HCT116 (cell line): ENCODE measurements around the gene TMEM217.

Experiments used
- ELF1 ChIP-seq: IDR thresholded peaks from 2 replicates; pipeline ENCODE4 v1.6.1; 2012; ENCODE audit warnings: low read depth, borderline replicate concordance
- POLR2A ChIP-seq: IDR thresholded peaks from 2 replicates; pipeline ENCODE4 v1.7.0; 2011; ENCODE audit warnings: borderline replicate concordance; ENCODE audit not compliant: insufficient read depth, insufficient read length; ENCODE audit errors: extremely low read depth
- POLR2AphosphoS5 ChIP-seq: IDR thresholded peaks from 2 replicates; pipeline ENCODE4 v1.6.1; 2011; ENCODE audit warnings: mild to moderate bottlenecking, low read depth, low read length, moderate library complexity
- ZFX ChIP-seq: fragments of 450-650 bp; IDR thresholded peaks from 2 replicates; pipeline ENCODE4 v1.6.1; 2017
- TF ChIP-seq, protein P1 (sequence below), 3 experiments: fragments of 200-600 bp in 1 of 3; sonication (generic) in 1 of 3; IDR thresholded peaks in 2 of 3; conservative IDR thresholded peaks in 1 of 3; 2 replicates each; pipeline ENCODE4 v1.5.1; 2012 to 2017; ENCODE audit warnings: low read depth in 2 of 3, low read length in 2 of 3, antibody characterized with exemption in 1 of 3, borderline replicate concordance in 1 of 3, control low read depth in 1 of 3, mild to moderate bottlenecking in 1 of 3, mixed read lengths in 1 of 3, mixed run types in 1 of 3, moderate library complexity in 1 of 3; ENCODE audit not compliant: insufficient read depth in 1 of 3
- TF ChIP-seq, protein P2 (sequence below): IDR thresholded peaks from 2 replicates; pipeline ENCODE4 v1.6.1; 2012; ENCODE audit warnings: low read depth

DNA sequence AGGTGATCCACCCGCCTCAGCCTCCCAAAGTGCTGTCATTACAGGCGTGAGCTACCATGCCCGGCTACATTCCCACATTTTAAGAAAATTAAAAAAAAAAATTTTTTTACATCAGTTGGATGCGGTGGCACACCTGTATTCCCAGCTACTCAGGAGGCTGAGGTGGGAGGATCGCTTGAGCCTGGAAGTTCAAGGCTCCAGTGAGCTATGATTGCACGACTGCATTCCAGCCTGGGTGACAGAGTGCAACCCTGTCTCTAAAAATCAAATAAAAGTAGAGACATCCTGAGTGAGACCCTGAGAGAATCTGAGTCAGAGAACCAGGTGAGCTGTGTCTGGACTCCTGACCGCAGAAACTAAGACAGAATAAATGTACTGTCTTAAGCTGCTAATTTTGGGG is 49.2 kb downstream of the TMEM217 start:
- TF ChIP-seq, protein P1, sequence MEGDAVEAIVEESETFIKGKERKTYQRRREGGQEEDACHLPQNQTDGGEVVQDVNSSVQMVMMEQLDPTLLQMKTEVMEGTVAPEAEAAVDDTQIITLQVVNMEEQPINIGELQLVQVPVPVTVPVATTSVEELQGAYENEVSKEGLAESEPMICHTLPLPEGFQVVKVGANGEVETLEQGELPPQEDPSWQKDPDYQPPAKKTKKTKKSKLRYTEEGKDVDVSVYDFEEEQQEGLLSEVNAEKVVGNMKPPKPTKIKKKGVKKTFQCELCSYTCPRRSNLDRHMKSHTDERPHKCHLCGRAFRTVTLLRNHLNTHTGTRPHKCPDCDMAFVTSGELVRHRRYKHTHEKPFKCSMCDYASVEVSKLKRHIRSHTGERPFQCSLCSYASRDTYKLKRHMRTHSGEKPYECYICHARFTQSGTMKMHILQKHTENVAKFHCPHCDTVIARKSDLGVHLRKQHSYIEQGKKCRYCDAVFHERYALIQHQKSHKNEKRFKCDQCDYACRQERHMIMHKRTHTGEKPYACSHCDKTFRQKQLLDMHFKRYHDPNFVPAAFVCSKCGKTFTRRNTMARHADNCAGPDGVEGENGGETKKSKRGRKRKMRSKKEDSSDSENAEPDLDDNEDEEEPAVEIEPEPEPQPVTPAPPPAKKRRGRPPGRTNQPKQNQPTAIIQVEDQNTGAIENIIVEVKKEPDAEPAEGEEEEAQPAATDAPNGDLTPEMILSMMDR (IDR thresholded peaks at IDR 0.05 in 2 of 3, conservative IDR thresholded peaks at IDR 0.05 in 1 of 3; ENCODE audit: borderline replicate concordance in 1 of 3, insufficient read depth in 1 of 3, low read depth in 2 of 3, low read length in 2 of 3): no peak
- TF ChIP-seq POLR2A (no peak), ZFX (no peak), POLR2AphosphoS5 (no peak), ELF1 (no peak)
- TF ChIP-seq, protein P2, sequence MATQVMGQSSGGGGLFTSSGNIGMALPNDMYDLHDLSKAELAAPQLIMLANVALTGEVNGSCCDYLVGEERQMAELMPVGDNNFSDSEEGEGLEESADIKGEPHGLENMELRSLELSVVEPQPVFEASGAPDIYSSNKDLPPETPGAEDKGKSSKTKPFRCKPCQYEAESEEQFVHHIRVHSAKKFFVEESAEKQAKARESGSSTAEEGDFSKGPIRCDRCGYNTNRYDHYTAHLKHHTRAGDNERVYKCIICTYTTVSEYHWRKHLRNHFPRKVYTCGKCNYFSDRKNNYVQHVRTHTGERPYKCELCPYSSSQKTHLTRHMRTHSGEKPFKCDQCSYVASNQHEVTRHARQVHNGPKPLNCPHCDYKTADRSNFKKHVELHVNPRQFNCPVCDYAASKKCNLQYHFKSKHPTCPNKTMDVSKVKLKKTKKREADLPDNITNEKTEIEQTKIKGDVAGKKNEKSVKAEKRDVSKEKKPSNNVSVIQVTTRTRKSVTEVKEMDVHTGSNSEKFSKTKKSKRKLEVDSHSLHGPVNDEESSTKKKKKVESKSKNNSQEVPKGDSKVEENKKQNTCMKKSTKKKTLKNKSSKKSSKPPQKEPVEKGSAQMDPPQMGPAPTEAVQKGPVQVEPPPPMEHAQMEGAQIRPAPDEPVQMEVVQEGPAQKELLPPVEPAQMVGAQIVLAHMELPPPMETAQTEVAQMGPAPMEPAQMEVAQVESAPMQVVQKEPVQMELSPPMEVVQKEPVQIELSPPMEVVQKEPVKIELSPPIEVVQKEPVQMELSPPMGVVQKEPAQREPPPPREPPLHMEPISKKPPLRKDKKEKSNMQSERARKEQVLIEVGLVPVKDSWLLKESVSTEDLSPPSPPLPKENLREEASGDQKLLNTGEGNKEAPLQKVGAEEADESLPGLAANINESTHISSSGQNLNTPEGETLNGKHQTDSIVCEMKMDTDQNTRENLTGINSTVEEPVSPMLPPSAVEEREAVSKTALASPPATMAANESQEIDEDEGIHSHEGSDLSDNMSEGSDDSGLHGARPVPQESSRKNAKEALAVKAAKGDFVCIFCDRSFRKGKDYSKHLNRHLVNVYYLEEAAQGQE: no peak
